HepG2 (cell line): Measurements from ENCODE around the gene RPS17. TPM values are rescaled to one million over a fixed set of nuclear protein-coding genes. Genes with fewer than 3 reads are reported as not detected.

Experiments used
- ATAC-seq: fragments of 200-7000 bp; cut with Tn5 transposase; 3 replicates; pipeline ENCODE4 v1.9.1; 2020; ENCODE audit warnings: mild to moderate bottlenecking, moderate library complexity
- BruUV-seq: library from RNA; stranded (reverse); fragments of 400-500 nt; replicated peaks from 2 replicates; lab custom pipeline; 2021; lab: Mats Ljungman, UMichigan
- CTCF ChIA-PET: fragments of 300-600 bp; formaldehyde crosslinking; extraction: SDS; loops from one replicate; lab custom pipeline; 2021; ENCODE audit warnings: low total read pairs, inconsistent platforms, low intra/inter-chr PET ratio; lab: Yijun Ruan, JAX
- POLR2A ChIA-PET: fragments of 350-600 bp; sonication (Branson Sonifier 250); formaldehyde crosslinking; loops from one replicate; lab custom pipeline; 2020; ENCODE audit warnings: antibody characterized with exemption, inconsistent platforms; lab: Yijun Ruan, JAX
- DNase-seq: peaks from one replicate; pipeline ENCODE4 v3.0.0-alpha.2; 2015; ENCODE audit warnings: low spot score
- FAIRE-seq: peaks from 3 replicates; lab custom pipeline; 2011; peaks lifted over from hg19 to GRCh38; lab: Jason Lieb, UNC
- H2AFZ ChIP-seq: one replicate; pipeline ENCODE4 v1.6.1; 2011; ENCODE audit warnings: low read length, inconsistent platforms
- H3K27ac ChIP-seq: fragments of 300-600 bp; 3 replicates; pipeline ENCODE4 v1.8.0; 2011; ENCODE audit warnings: mixed run types, mild to moderate bottlenecking, mixed read lengths, low read length, inconsistent platforms; ENCODE audit not compliant: insufficient read depth; ENCODE audit errors: extremely low read length
- H3K27me3 ChIP-seq, 2 experiments: fragments of 200-600 bp in 1 of 2; 2 replicates in 1 of 2; 3 replicates in 1 of 2; pipeline versions ENCODE4 v1.6.0 to v1.8.0; 2011; ENCODE audit warnings: low read length in 2 of 2, mild to moderate bottlenecking in 2 of 2, moderate library complexity in 2 of 2, inconsistent platforms in 1 of 2; ENCODE audit not compliant: insufficient read depth in 2 of 2, control insufficient read depth in 1 of 2
- H3K36me3 ChIP-seq, 2 experiments: fragments of 200-600 bp in 1 of 2; replicated peaks in 1 of 2; 2 replicates in 1 of 2; 3 replicates in 1 of 2; pipeline versions ENCODE4 v1.5.1 to v1.8.0; 2011; ENCODE audit warnings: low read length in 2 of 2, inconsistent platforms in 1 of 2; ENCODE audit not compliant: insufficient read depth in 2 of 2, control insufficient read depth in 1 of 2
- H3K4me1 ChIP-seq: 2 replicates; pipeline ENCODE4 v1.5.1; 2012; ENCODE audit warnings: low read length, inconsistent platforms; ENCODE audit not compliant: insufficient read depth
- H3K4me2 ChIP-seq: 2 replicates; pipeline ENCODE4 v1.6.0; 2011; ENCODE audit warnings: low read depth, low read length, inconsistent platforms
- H3K4me3 ChIP-seq, 3 experiments: fragments of 200-600 bp in 1 of 3; sonication (generic), shearing (Covaris generic) in 1 of 3; replicated peaks in 1 of 3; 2 replicates each; pipeline ENCODE4 v1.5.1; 2011 to 2016; ENCODE audit warnings: low read length in 3 of 3, inconsistent platforms in 2 of 3, low read depth in 2 of 3, mild to moderate bottlenecking in 2 of 3, control low read depth in 1 of 3, mixed read lengths in 1 of 3; ENCODE audit not compliant: insufficient read depth in 1 of 3
- H3K79me2 ChIP-seq: one replicate; pipeline ENCODE4 v1.6.1; 2011; ENCODE audit warnings: low read length, inconsistent platforms; ENCODE audit not compliant: insufficient read depth
- H3K9ac ChIP-seq: 2 replicates; pipeline ENCODE4 v1.6.0; 2011; ENCODE audit warnings: mild to moderate bottlenecking, low read depth, low read length, inconsistent platforms; ENCODE audit not compliant: insufficient read depth
- H3K9me3 ChIP-seq: 2 replicates; pipeline ENCODE4 v1.5.1; 2012; ENCODE audit warnings: mild to moderate bottlenecking, low read length
- H4K20me1 ChIP-seq: 2 replicates; pipeline ENCODE4 v1.6.0; 2011; ENCODE audit warnings: inconsistent platforms, mild to moderate bottlenecking, low read length, moderate library complexity; ENCODE audit not compliant: insufficient read depth
- GMEB1 ChIP-seq: sonication (generic); formaldehyde crosslinking; IDR thresholded peaks from 2 replicates; pipeline ENCODE4 v1.5.1; 2020; ENCODE audit warnings: missing genetic modification reagents, mild to moderate bottlenecking, borderline replicate concordance
- HBP1 ChIP-seq: IDR thresholded peaks from 2 replicates; pipeline ENCODE4 v1.6.1; 2016; ENCODE audit warnings: low read depth, control low read depth
- KLF11 ChIP-seq: IDR thresholded peaks from 2 replicates; pipeline ENCODE4 v1.6.1; 2016; ENCODE audit warnings: missing compliant biosample characterization
- PCBP2 ChIP-seq: fragments of 200-400 bp; formaldehyde crosslinking; optimal IDR thresholded peaks from 2 replicates; pipeline ENCODE3; 2018; ENCODE audit warnings: low read length, low read depth; ENCODE audit not compliant: poor library complexity, severe bottlenecking
- SOX5 ChIP-seq: IDR thresholded peaks from 2 replicates; pipeline ENCODE4 v1.6.1; 2016; ENCODE audit warnings: borderline replicate concordance
- ZNF230 ChIP-seq: sonication (generic); formaldehyde crosslinking; IDR thresholded peaks from 2 replicates; pipeline ENCODE4 v1.4.0; 2020; ENCODE audit warnings: mild to moderate bottlenecking, missing genetic modification reagents
- ZNF232 ChIP-seq: sonication (generic); formaldehyde crosslinking; IDR thresholded peaks from 2 replicates; pipeline ENCODE4 v1.4.0; 2020; ENCODE audit warnings: missing genetic modification reagents, borderline replicate concordance
- ZNF256 ChIP-seq: sonication (generic); formaldehyde crosslinking; conservative IDR thresholded peaks from 2 replicates; pipeline ENCODE4 v1.4.0; 2020; ENCODE audit warnings: missing genetic modification reagents
- ZNF281 ChIP-seq: sonication (generic); formaldehyde crosslinking; IDR thresholded peaks from 2 replicates; pipeline ENCODE4 v1.4.0; 2020; ENCODE audit warnings: missing genetic modification reagents, borderline replicate concordance
- ZNF296 ChIP-seq: sonication (generic); formaldehyde crosslinking; conservative IDR thresholded peaks from 2 replicates; pipeline ENCODE4 v1.5.0; 2020; ENCODE audit warnings: mild to moderate bottlenecking, missing genetic modification reagents
- ZNF510 ChIP-seq: sonication (generic); formaldehyde crosslinking; IDR thresholded peaks from 2 replicates; pipeline ENCODE4 v1.4.0; 2020; ENCODE audit warnings: low read depth, mild to moderate bottlenecking, missing genetic modification reagents
- ZNF720 ChIP-seq: sonication (generic); formaldehyde crosslinking; IDR thresholded peaks from 2 replicates; pipeline ENCODE4 v1.4.0; 2020; ENCODE audit warnings: missing genetic modification reagents
- ZSCAN29 ChIP-seq: sonication (generic); formaldehyde crosslinking; conservative IDR thresholded peaks from 2 replicates; pipeline ENCODE4 v1.4.0; 2020; ENCODE audit warnings: mild to moderate bottlenecking, missing genetic modification reagents
- whole genome bisulfite sequencing: methylation state at CpG from one replicate; pipeline ENCODE4 v1.1.6; 2017; ENCODE audit warnings: low lambda C conversion rate; 5-methylcytosine and 5-hydroxymethylcytosine counted together
- in situ Hi-C: cut with HindIII; loops from 2 replicates; pipeline ENCODE4 v1.10.0; 2017; ENCODE audit warnings: low pct_unique_long_range_greater_than_20kb; ENCODE audit not compliant: extremely low pct_ligation_motif_present
- intact Hi-C: fragments of 100-400 bp; cut with micrococcal nuclease; formaldehyde crosslinking; loops from one replicate; pipeline ENCODE4 v1.10.0; 2022; ENCODE audit not compliant: unreplicated experiment
- polyA plus RNA-seq, 8 experiments: library from polyadenylated mRNA; depleted of rRNA in 3 of 8; stranded (reverse) in 7 of 8; unstranded in 1 of 8; fragments of >200 nt; fragmentation: Illumina TruSeq in 4 of 8; extraction: Trizol in 4 of 8; gene quantifications; 2 replicates each; pipeline versions ENCODE4 v1.2.1 to v1.2.3, GENCODE V29; 2011 to 2016; ENCODE audit warnings: low read depth in 4 of 8, missing spikeins in 1 of 8, mixed read lengths in 1 of 8; ENCODE audit not compliant: insufficient read depth in 1 of 8
- total RNA-seq, 5 experiments: library from RNA; depleted of rRNA; stranded (reverse); fragments of >200 nt; fragmentation: Illumina TruSeq; extraction: Trizol; gene quantifications; 2 replicates each; pipeline ENCODE4 v1.2.3, GENCODE V29; 2016; ENCODE audit warnings: low read depth in 1 of 5

The RPS17 gene
- total and polyA plus RNA-seq, 2 of the 13 experiments (the other 11 are each of a cell fraction or from before 2014, with no cell fraction given): 2,570 to 5,021 TPM

GRCh38 chr15:82554849-82555248 lies 14.6 kb upstream of the RPS17 start:
- in situ Hi-C loops: no loop called here
- FAIRE-seq: no peak
- H3K9me3 ChIP-seq: no peaks in the 10 kb centered on the region
- no peak for ATAC-seq
- no peak overlapping the region for H3K4me2 ChIP-seq
- no peak overlapping the region for H3K9ac ChIP-seq
- H3K4me1 ChIP-seq: no peaks in the 10 kb centered on the region
- no peaks in the 10 kb centered on the region for H3K36me3 ChIP-seq
- no peak for DNase-seq
- ChIA-PET CTCF (no interaction called here), POLR2A (no interaction called here)
- H2AFZ ChIP-seq: no peak overlapping the region
- no peak overlapping the region for H3K4me3 ChIP-seq
- TF ChIP-seq ZNF510 (no peak), GMEB1 (CRISPR knock-in tag) (no peak), ZNF230 (CRISPR knock-in tag) (no peak), ZSCAN29 (CRISPR knock-in tag) (no peak), ZNF256 (CRISPR knock-in tag) (no peak), ZNF296 (CRISPR knock-in tag) (no peak), HBP1 (CRISPR knock-in tag) (no peak), KLF11 (CRISPR knock-in tag) (no peak), PCBP2 (no peak), SOX5 (CRISPR knock-in tag) (no peak), ZNF720 (no peak), ZNF281 (CRISPR knock-in tag) (no peak), ZNF232 (CRISPR knock-in tag) (no peak)
- TF ChIP-seq, all 625 proteins: peak for 0
- intact Hi-C loops: no loop called here
- Histone ChIP-seq H3K27ac (no peak overlapping the region), H3K27me3 (no peaks in the 10 kb centered on the region; a peak in 3 of 5 replicates), H4K20me1 (no peaks in the 10 kb centered on the region), H3K79me2 (no peaks in the 10 kb centered on the region)
- no TSS peak for BruUV-seq
- 52% methylated on average over 2 of the region's 2 CpGs for WGBS
